Coronary artery (tissue), 2 donors: ENCODE results near the gene MYO16.

ENCODE experiments used
- DNase-seq: peaks from one replicate; pipeline ENCODE4 v3.0.0-alpha.2; 2017; ENCODE audit warnings: low spot score
- H3K27ac ChIP-seq, 2 donors: fragments of 200-600 bp; sonication (generic); one replicate each; pipeline ENCODE4 v1.5.1; 2016 to 2019
- H3K4me3 ChIP-seq: fragments of 200-600 bp; sonication (generic); 2 replicates; pipeline ENCODE4 v1.5.1; 2016; ENCODE audit warnings: mild to moderate bottlenecking, moderate library complexity
- TF ChIP-seq, protein P1 (sequence below): fragments of 200-600 bp; sonication (generic); IDR thresholded peaks from one replicate; pipeline ENCODE4 v1.5.1; 2019; ENCODE audit warnings: antibody characterized with exemption

Gene MYO16

DNA sequence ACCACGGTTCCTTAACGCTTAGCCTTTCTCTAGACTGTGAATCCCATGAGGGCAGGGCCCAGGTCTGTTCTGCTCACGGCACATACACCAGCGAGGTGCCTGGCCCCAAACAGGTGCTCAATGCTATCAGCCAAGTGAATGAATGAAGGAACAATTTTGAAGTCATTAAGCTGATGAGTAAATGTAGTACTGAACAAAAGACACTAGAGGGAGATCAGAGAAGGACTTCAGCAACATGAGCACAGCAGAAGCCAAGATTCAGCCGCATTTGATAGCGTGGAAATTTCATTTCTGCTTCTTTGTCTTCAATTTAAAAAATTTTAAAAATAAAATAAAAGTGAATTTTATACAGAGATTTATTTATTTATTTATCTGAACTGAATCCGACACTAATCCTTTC is 20.1 kb upstream of the MYO16 start:
- TF ChIP-seq, protein P1, sequence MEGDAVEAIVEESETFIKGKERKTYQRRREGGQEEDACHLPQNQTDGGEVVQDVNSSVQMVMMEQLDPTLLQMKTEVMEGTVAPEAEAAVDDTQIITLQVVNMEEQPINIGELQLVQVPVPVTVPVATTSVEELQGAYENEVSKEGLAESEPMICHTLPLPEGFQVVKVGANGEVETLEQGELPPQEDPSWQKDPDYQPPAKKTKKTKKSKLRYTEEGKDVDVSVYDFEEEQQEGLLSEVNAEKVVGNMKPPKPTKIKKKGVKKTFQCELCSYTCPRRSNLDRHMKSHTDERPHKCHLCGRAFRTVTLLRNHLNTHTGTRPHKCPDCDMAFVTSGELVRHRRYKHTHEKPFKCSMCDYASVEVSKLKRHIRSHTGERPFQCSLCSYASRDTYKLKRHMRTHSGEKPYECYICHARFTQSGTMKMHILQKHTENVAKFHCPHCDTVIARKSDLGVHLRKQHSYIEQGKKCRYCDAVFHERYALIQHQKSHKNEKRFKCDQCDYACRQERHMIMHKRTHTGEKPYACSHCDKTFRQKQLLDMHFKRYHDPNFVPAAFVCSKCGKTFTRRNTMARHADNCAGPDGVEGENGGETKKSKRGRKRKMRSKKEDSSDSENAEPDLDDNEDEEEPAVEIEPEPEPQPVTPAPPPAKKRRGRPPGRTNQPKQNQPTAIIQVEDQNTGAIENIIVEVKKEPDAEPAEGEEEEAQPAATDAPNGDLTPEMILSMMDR = no peak
- Histone ChIP-seq H3K27ac (no peak overlapping the region), H3K4me3 (no peak overlapping the region)
- no peak for DNase-seq

DNA sequence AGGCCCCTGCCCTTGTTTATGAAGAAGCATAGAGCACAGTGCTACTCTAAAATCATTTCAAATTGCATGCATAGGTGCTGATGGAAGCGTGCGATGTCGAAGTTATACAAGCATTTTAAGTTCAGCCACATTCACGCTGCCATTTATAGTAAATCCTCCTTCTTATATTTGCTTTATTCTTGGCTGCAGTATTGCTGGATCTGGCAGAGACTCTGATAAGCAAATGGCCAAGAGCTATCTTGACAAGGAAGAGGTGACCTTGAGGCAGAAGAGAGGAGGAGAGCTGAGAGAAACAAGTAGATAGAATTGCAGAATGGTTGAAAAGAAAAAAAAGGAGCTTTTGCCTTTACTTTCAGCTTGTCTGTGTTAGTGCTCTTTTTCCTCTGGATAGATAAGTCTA is 18.9 kb upstream of the MYO16 start:
- H3K27ac ChIP-seq = no peak overlapping the region
- DNase-seq = no peak
- H3K4me3 ChIP-seq = no peak overlapping the region
- TF ChIP-seq, protein P1 = no peak

DNA sequence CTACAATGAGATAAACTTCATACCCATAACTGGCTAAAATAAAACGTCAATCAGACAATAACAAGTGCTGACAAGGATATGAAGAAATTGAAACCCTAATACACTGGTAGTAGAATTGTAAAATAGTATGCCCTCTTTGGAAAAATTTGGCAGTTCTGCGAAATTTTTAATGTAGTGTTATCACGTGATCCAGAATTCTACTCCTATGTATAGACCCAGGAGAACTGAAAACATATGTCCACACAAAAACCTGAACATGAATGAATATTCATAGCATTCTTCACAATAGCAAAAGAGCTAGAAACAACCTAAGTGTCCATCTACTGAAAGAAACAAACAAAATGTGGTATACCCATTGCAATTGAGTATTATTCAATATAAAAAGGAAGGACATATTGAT is 14.2 kb upstream of the MYO16 start:
- TF ChIP-seq, protein P1 = no peak
- H3K27ac ChIP-seq = no peak overlapping the region
- DNase-seq = no peak
- no peak overlapping the region for H3K4me3 ChIP-seq

DNA sequence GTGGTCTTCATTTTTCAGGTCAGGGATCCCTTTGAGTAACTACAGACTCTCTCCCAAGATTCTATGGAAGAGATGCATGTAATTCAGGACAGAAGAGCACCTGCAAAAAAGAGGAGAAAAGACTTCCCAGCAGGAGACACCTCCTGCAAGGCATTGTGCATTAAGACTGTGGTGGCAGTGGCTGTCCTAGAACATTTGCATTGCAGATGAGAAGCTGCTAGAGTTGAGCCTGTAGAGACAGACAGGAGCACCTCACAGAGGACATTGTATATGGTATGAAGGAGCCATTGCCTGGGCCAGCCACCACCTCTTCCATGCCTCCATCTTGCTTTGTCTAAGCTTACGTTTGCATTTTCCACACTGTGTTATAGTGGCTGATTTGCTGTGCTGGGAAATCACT is 11.2 kb upstream of the MYO16 start:
- Histone ChIP-seq H3K27ac (no peak overlapping the region), H3K4me3 (no peak overlapping the region)
- no peak for DNase-seq
- TF ChIP-seq, protein P1 = no peak

DNA sequence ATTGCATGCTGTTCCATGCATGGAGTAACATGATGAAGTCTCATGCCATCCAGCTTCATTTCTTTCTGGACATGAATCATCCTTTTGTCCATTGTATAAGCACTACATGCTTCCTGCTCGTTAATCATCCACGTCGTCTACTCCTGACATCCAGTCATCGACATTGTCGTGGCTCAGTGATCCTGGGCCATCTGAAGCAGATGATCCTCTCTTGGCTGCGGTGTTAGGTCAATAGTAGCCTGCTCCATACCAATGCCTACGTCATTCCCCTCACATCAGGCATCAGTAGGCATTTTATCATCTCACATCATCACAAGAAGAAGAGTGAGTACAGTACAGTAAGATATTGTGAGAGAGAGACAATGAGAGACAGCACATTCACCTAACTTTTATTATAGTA is 7.9 kb upstream of the MYO16 start:
- no peak for DNase-seq
- TF ChIP-seq, protein P1 = no peak
- Histone ChIP-seq H3K27ac (no peak overlapping the region), H3K4me3 (no peak overlapping the region)

DNA sequence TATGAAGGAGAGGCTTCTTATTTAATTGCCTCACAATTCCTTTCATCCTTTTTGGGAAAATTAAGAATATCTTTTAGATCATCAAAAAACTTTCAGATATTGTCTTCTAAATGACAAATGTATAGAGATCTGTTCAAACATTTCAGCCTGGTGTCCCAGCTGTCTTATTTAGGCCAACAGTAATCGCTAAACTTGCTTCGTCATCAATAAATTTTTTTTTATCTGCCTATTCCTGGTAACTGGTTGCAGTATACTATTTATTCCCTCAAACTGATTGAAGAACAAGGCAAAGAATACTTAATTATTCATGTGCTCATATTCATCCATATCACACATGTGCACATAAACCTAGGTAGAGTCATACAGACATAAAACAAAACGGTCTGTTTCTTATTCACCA is 5.3 kb upstream of the MYO16 start:
- Histone ChIP-seq H3K27ac (no peak overlapping the region), H3K4me3 (no peak overlapping the region)
- TF ChIP-seq, protein P1 = no peak
- no peak for DNase-seq

DNA sequence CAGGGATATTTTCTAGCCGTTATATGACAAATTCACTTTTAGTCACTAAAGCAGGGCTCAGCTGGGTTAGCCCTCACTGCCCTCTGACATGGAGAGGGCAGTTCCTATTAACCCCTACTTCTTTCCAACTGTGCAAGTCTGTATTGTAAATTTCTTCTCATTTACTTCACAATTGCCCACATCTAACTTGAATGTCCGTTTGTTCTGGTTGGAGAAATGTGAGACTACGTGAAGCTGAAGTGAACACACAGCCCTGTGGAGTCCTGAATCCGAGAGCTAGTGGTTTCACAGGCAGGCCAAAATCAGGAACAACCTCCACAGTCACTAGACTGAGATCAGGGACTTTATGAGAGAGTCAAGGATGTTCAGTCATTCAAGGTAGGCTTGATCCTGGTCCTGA is 4.4 kb upstream of the MYO16 start:
- no peak overlapping the region for H3K4me3 ChIP-seq
- DNase-seq = no peak
- no peak overlapping the region for H3K27ac ChIP-seq
- TF ChIP-seq, protein P1 = no peak
